ENCODE results near the gene ADGRF5.

- TF ChIP-seq CTCF (IDR thresholded peaks at IDR 0.05): no peak
- TF ChIP-seq POLR2A (IDR thresholded peaks at IDR 0.05): no peak
Observed at GRCh38 chr6:46963039-46963438, 41.3 kb upstream of the ADGRF5 start.

Measured in testis (tissue), 2 donors.